ENCODE results near the gene RAB37. TPM values are rescaled to one million over a fixed set of nuclear protein-coding genes. Genes with fewer than 3 reads are reported as not detected.

Gene RAB37
- total and polyA plus RNA-seq, 2 of the 13 experiments (the other 11 are each of a cell fraction or from before 2014, with no cell fraction given): 0.91 to 3.7 TPM

GRCh38 chr17:74770498-74771318 lies 33.7 kb downstream of the RAB37 start (continued):
- TF ChIP-seq ZBTB21 (CRISPR knock-in tag; IDR thresholded peaks at IDR 0.05): no peak
- no peak for TF ChIP-seq ZKSCAN1 (IDR thresholded peaks at IDR 0.05; ENCODE audit: low read length)
- TF ChIP-seq PRMT3 (CRISPR knock-in tag; IDR thresholded peaks at IDR 0.05; ENCODE audit: borderline replicate concordance, low read depth): no peak
- TF ChIP-seq, protein P1, sequence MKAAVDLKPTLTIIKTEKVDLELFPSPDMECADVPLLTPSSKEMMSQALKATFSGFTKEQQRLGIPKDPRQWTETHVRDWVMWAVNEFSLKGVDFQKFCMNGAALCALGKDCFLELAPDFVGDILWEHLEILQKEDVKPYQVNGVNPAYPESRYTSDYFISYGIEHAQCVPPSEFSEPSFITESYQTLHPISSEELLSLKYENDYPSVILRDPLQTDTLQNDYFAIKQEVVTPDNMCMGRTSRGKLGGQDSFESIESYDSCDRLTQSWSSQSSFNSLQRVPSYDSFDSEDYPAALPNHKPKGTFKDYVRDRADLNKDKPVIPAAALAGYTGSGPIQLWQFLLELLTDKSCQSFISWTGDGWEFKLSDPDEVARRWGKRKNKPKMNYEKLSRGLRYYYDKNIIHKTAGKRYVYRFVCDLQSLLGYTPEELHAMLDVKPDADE (CRISPR knock-in tag; IDR thresholded peaks at IDR 0.05): no peak
- TF ChIP-seq MLLT10 (CRISPR knock-in tag; IDR thresholded peaks at IDR 0.05): no peak
- TF ChIP-seq PCBP2 (optimal IDR thresholded peaks at IDR 0.05; ENCODE audit: low read depth, low read length, poor library complexity, severe bottlenecking): no peak
- TF ChIP-seq ZNF777 (CRISPR knock-in tag; IDR thresholded peaks at IDR 0.05): no peak
- no peak; the same call in 1 of the 2 replicates for TF ChIP-seq MTERF4 (CRISPR knock-in tag; IDR thresholded peaks at IDR 0.05)
- TF ChIP-seq, protein P2, sequence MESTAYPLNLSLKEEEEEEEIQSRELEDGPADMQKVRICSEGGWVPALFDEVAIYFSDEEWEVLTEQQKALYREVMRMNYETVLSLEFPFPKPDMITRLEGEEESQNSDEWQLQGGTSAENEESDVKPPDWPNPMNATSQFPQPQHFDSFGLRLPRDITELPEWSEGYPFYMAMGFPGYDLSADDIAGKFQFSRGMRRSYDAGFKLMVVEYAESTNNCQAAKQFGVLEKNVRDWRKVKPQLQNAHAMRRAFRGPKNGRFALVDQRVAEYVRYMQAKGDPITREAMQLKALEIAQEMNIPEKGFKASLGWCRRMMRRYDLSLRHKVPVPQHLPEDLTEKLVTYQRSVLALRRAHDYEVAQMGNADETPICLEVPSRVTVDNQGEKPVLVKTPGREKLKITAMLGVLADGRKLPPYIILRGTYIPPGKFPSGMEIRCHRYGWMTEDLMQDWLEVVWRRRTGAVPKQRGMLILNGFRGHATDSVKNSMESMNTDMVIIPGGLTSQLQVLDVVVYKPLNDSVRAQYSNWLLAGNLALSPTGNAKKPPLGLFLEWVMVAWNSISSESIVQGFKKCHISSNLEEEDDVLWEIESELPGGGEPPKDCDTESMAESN (CRISPR knock-in tag; conservative IDR thresholded peaks at IDR 0.05): 0 out of 2 replicates have a peak, but pooled peaks have one; percentile 66
- no peak for TF ChIP-seq TP53 (CRISPR knock-in tag; conservative IDR thresholded peaks at IDR 0.05)
- TF ChIP-seq, protein P3, sequence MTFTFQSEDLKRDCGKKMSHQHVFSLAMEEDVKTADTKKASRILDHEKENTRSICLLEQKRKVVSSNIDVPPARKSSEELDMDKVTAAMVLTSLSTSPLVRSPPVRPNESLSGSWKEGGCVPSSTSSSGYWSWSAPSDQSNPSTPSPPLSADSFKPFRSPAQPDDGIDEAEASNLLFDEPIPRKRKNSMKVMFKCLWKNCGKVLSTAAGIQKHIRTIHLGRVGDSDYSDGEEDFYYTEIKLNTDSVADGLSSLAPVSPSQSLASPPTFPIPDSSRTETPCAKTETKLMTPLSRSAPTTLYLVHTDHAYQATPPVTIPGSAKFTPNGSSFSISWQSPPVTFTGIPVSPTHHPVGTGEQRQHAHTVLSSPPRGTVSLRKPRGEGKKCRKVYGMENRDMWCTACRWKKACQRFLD (CRISPR knock-in tag; IDR thresholded peaks at IDR 0.05; ENCODE audit: borderline replicate concordance): no peak
- peak; percentile 94; the same call in 1 of the 2 replicates for TF ChIP-seq FUBP1 (CRISPR knock-in tag; IDR thresholded peaks at IDR 0.05; ENCODE audit: borderline replicate concordance)
- TF ChIP-seq, protein P4, sequence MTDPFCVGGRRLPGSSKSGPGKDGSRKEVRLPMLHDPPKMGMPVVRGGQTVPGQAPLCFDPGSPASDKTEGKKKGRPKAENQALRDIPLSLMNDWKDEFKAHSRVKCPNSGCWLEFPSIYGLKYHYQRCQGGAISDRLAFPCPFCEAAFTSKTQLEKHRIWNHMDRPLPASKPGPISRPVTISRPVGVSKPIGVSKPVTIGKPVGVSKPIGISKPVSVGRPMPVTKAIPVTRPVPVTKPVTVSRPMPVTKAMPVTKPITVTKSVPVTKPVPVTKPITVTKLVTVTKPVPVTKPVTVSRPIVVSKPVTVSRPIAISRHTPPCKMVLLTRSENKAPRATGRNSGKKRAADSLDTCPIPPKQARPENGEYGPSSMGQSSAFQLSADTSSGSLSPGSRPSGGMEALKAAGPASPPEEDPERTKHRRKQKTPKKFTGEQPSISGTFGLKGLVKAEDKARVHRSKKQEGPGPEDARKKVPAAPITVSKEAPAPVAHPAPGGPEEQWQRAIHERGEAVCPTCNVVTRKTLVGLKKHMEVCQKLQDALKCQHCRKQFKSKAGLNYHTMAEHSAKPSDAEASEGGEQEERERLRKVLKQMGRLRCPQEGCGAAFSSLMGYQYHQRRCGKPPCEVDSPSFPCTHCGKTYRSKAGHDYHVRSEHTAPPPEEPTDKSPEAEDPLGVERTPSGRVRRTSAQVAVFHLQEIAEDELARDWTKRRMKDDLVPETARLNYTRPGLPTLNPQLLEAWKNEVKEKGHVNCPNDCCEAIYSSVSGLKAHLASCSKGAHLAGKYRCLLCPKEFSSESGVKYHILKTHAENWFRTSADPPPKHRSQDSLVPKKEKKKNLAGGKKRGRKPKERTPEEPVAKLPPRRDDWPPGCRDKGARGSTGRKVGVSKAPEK (CRISPR knock-in tag; IDR thresholded peaks at IDR 0.05; ENCODE audit: borderline replicate concordance): no peak; the same call in 1 of the 2 replicates
- peak; percentile 39; the same call in 1 of the 2 replicates for TF ChIP-seq SIX1 (CRISPR knock-in tag; IDR thresholded peaks at IDR 0.05; ENCODE audit: borderline replicate concordance)
- no peak for TF ChIP-seq CSRNP2 (CRISPR knock-in tag; conservative IDR thresholded peaks at IDR 0.05; ENCODE audit: low read depth)

Data from HepG2 (cell line).